Mucosa of descending colon (tissue), 3 donors: ENCODE results near the gene ABCA9. TPM values are rescaled to one million over a fixed set of nuclear protein-coding genes. Genes with fewer than 3 reads are reported as not detected.
A peak's percentile ranks its signal among the peaks of the same experiment; 100 is the strongest.
"Not testable (repeated sequence)": the region's sequence is repeated elsewhere in the genome, so short reads cannot be mapped to it uniquely, and the experiment has no call there.

Experiments
- ATAC-seq: fragments of 200-7000 bp; cut with Tn5 transposase; one replicate; pipeline ENCODE4 v1.9.1; 2020; ENCODE audit warnings: mild to moderate bottlenecking, moderate library complexity
- DNase-seq, 3 donors: peaks; one replicate each; pipeline ENCODE4 v3.0.0-alpha.2; 2020
- H3K36me3 ChIP-seq: fragments of 200-600 bp; one replicate; pipeline ENCODE4 v1.8.0; 2021; ENCODE audit warnings: low read depth, mild to moderate bottlenecking
- H3K4me1 ChIP-seq: fragments of 200-600 bp; one replicate; pipeline ENCODE4 v1.8.0; 2021; ENCODE audit warnings: low read depth, mild to moderate bottlenecking
- H3K4me3 ChIP-seq: fragments of 200-600 bp; one replicate; pipeline ENCODE4 v1.8.0; 2021; ENCODE audit warnings: mild to moderate bottlenecking
- H3K9me3 ChIP-seq: fragments of 200-600 bp; one replicate; pipeline ENCODE4 v1.8.0; 2021; ENCODE audit warnings: mild to moderate bottlenecking
- CTCF ChIP-seq: fragments of 200-600 bp; IDR thresholded peaks from one replicate; pipeline ENCODE4 v1.8.0; 2022; ENCODE audit warnings: antibody characterized with exemption, mild to moderate bottlenecking
- intact Hi-C, 2 donors: fragments of 100-400 bp; cut with DNase I in 1 of 2; cut with micrococcal nuclease in 1 of 2; formaldehyde crosslinking; loops; one replicate each; pipeline versions ENCODE4 v1.11.0 to v1.11.1; 2022; cut with DNase I, micrococcal nuclease
- total RNA-seq, 3 donors: library from RNA; stranded (reverse); fragmentation: NEBNext Ultra II Directional in 2 of 3; extraction: Animal tissue kit (Norgen Biotek cat#: 25700) in 2 of 3; gene quantifications; one replicate each; pipeline versions ENCODE4 v1.2.1 to v1.2.4, GENCODE V29; 2021 to 2023
- donor health status: DM: no; HTN: no; CAD: no; lungs with moderate emphysema.
- donor health status: DM: no; HTN: no; CAD: no.
- donor health status: DM: no; HTN: yes; CAD: no.

The ABCA9 gene
- total RNA-seq, 3 donors from 2014 or later: 2.0 to 20.0 (median 3.6) TPM

GRCh38 chr17:69082696-69083095, 22.0 kb upstream of the ABCA9 start:
- intact Hi-C loops: no loop called here
- Histone ChIP-seq H3K4me1 (no peaks in the 10 kb centered on the region), H3K4me3 (no peak overlapping the region), H3K9me3 (no peaks in the 10 kb centered on the region), H3K36me3 (no peaks in the 10 kb centered on the region)
- no peak for TF ChIP-seq CTCF
- ATAC-seq (no peak), DNase-seq (no peak)

GRCh38 chr17:69078864-69079263, 18.1 kb upstream of the ABCA9 start:
- no peaks in the 10 kb centered on the region for H3K4me1 ChIP-seq
- intact Hi-C loops: no loop called here
- H3K9me3 ChIP-seq: no peaks in the 10 kb centered on the region
- no peak for TF ChIP-seq CTCF
- H3K4me3 ChIP-seq: no peak overlapping the region
- DNase-seq: no peak
- ATAC-seq: no peak
- H3K36me3 ChIP-seq: no peaks in the 10 kb centered on the region

- H3K36me3 ChIP-seq: no peaks in the 10 kb centered on the region
- no peaks in the 10 kb centered on the region for H3K4me1 ChIP-seq
- no peak for TF ChIP-seq CTCF
- intact Hi-C loops: no loop called here
- no peak for ATAC-seq
- no peak for DNase-seq
- H3K4me3 ChIP-seq: no peak overlapping the region
- no peaks in the 10 kb centered on the region for H3K9me3 ChIP-seq
Observed at GRCh38 chr17:69075823-69076222, 15.1 kb upstream of the ABCA9 start.

GRCh38 chr17:69073392-69073791, 12.7 kb upstream of the ABCA9 start:
- H3K36me3 ChIP-seq, intact Hi-C loops, H3K9me3 ChIP-seq, ATAC-seq, DNase-seq, H3K4me1 ChIP-seq, H3K4me3 ChIP-seq: not testable (repeated sequence)

GRCh38 chr17:69072803-69073256, 12.1 kb upstream of the ABCA9 start:
- H3K4me1 ChIP-seq, intact Hi-C loops, H3K9me3 ChIP-seq, ATAC-seq, DNase-seq, H3K36me3 ChIP-seq, H3K4me3 ChIP-seq: not testable (repeated sequence)

- intact Hi-C loops, DNase-seq, H3K4me3 ChIP-seq: not testable (repeated sequence)
Observed at GRCh38 chr17:69071233-69071586, 10.5 kb upstream of the ABCA9 start.

GRCh38 chr17:69070378-69071232, 9.9 kb upstream of the ABCA9 start:
- intact Hi-C loops, H3K4me3 ChIP-seq, H3K4me1 ChIP-seq, H3K9me3 ChIP-seq, H3K36me3 ChIP-seq: not testable (repeated sequence)
- DNase-seq: peak in 2 of 3 donors; percentile 22 to 33
- peak; percentile 59 for ATAC-seq

More at GRCh38 chr17:69071233-69071586, 10.5 kb upstream of the ABCA9 start:
- not testable (repeated sequence) for H3K4me1 ChIP-seq, H3K36me3 ChIP-seq, H3K9me3 ChIP-seq, ATAC-seq
